Stimulated activated CD8-positive, alpha-beta memory T cell treated with anti-CD3 and anti-CD28 coated beads, Interleukin-7, amount 100 ng/mL, for 48 hours (primary cell): ENCODE data around the gene TCOF1.
"Not testable (repeated sequence)": the region's sequence is repeated elsewhere in the genome, so short reads cannot be mapped to it uniquely, and the experiment has no call there.

Experiments used
- DNase-seq, 2 donors: peaks; one replicate each; pipeline ENCODE4 v3.0.0-alpha.2; 2020; ENCODE audit warnings: low read depth in 1 of 2; ENCODE audit errors: extremely low read depth in 1 of 2

Gene TCOF1

DNA sequence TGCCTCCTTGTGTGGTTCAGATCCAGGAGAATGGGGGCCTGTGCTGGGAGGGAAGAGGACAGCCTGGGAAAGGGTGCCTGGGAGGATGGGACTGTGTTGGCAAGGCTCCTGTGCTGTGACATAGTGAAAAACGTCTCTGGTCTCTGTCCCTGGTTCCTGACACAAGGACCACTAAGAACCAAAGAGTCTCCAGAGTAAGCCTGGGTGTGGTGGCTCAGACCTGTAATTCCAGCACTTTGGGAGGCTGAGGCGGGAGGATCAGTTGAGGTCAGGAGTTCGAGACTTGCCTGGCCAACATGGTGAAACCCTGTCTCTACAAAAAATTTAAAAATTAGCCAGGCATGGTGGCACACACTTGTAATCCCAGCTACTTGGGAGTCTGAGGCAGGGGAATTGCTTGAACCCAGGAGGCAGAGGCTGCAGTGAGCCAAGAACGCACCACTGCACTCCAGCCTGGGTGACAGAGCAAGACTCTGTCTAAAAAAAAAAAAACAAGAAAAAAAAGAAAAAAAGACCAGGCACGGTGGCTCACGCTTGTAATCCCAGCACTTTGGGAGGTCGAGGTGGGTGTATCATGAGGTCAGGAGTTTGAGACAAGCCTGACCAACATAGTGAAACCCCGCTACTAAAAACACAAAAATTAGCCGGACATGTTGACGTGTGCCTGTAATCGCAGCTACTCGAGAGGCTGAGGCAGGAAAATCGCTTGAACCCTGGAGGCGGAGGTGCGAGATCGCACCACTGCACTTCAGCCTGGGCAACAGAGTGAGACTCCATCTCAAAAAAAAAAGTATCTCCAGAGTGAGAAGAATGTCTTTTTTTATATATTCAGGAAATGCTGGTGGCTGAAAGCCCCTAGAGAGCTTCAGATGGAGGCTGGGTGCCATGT is 56.6 kb downstream of the TCOF1 start:
- not testable (repeated sequence) for DNase-seq

- no peak for DNase-seq
Observed at GRCh38 chr5:150419630-150420270, 62.3 kb downstream of the TCOF1 start.

GRCh38 chr5:150422075-150422474 is 64.6 kb downstream of the TCOF1 start:
- DNase-seq, result no peak

GRCh38 chr5:150422758-150423157 is 65.3 kb downstream of the TCOF1 start:
- no peak for DNase-seq

DNA sequence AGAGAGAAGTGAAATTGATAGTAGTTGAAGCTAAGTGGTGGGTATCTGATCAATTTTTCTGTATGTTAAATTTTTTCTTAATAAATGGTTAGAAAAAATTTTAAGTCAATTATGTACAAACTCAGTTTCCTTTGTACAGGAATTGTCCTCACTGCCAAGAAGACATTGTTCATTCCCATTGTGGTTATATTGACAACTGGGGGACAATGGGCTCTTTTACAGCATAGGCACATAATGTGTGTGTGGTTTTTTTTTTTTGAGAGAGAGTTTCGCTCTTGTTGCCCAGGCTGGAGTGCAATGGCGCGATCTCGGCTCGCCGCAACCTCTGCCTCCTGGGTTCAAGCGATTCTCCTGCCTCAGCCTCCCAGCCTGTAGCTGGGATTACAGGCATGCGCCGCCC is 68.7 kb downstream of the TCOF1 start:
- DNase-seq, result not testable (repeated sequence)

DNA sequence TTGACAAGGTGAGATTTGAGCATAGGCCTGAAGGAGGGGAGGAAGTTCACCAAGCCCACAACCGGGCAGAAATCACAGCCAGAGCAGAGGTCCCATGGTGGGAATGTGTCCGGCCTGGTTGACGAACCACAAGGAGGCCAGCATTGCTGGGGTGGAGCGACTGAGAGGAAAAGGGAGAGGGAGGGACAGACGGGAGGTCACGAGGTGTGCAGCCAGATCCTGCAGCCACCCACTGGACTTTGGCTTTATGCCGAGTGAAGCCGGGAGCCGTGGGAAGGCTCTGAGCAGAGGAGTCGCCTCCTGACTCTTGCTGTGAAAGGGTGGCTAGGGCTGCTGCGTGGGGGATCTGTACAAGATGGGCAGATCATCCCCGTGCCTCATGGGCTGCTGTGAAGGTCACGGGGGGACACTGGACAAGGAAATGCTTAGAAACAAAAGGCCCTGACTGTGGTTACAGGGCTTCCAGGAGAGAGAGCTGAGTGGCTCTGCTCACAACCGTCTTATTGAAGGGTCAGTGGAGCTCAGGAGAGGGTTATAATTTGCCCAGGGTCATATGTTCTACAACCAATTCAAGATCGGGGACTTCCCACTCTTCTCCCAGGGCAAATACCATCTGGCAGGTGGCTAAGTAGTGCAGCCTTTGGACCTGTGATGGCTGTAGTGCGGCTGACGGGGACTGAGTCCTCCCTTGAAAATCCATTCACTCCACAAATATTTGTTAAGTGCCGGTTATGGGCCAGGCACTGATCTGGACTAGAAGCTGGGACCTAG is 70.8 kb downstream of the TCOF1 start:
- no peak for DNase-seq

DNA sequence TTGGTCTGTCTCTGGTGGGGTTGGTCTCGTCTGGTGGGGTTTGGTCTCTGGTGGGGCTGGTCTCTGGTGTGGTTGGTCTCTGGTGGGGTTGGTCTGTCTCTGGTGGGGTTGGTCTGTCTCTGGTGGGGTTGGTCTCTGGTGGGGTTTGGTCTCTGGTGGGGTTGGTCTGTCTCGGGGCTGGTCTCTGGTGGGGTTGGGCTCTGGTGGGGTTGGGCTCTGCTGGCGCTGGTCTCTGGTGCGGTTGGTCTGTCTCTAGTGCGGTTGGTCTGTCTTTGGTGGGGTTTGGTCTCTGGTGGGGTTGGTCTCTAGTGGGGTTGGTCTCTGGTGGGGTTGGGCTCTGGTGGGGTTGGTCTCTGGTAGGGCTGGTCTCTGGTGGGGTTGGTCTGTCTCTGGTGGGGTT is 71.5 kb downstream of the TCOF1 start:
- DNase-seq, result no peak

DNA sequence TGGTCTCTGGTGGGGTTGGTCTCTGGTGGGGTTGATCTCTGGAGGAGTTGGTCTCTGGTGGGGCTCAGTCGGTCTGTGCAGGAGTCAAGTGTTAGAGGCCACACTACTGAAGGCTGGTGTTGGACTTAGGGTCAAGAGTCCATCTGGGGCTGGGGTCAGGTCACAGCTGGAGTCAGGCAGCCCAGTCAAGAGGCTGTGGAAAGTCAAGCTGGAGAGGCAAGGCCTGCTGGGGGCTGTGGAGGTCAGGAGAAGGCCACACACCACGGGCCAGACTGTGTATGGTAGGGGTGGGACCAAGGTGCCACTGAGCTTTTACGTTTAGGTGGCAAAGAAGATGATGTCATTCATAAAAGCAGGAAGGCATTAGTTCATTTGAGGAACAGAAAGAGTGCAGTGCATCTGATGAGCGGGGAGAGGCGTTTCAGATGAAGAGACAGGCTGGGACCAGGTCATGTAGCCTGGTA is 71.9 kb downstream of the TCOF1 start:
- no peak for DNase-seq

DNA sequence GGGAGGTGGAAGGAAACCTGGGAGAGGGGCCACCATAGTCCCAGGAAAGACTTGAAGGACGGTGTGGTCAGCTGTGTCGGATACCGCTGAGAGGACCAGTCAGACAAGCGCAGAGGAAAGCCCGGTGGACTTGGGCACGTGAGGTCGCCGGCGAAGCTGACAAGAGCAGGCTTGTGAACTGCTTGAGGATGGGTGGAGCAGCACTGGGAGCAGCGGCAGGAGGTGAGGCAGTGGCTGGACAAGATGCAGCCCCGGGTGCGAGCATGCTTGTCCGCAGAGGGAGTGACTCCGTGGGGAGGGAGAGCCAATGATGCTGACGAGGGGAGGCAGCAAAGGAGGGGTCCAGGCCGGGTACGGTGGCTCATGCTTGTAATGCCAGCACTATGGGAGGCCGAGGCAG is 73.6 kb downstream of the TCOF1 start:
- no peak for DNase-seq

GRCh38 chr5:150431574-150431973 is 74.1 kb downstream of the TCOF1 start:
- DNase-seq, result no peak

GRCh38 chr5:150434464-150434863 is 77.0 kb downstream of the TCOF1 start:
- DNase-seq, result no peak

GRCh38 chr5:150436141-150436680 is 78.7 kb downstream of the TCOF1 start:
- peak; percentile 63 to 86 for DNase-seq

- no peak for DNase-seq
Observed at GRCh38 chr5:150438873-150439546, 81.5 kb downstream of the TCOF1 start.

DNA sequence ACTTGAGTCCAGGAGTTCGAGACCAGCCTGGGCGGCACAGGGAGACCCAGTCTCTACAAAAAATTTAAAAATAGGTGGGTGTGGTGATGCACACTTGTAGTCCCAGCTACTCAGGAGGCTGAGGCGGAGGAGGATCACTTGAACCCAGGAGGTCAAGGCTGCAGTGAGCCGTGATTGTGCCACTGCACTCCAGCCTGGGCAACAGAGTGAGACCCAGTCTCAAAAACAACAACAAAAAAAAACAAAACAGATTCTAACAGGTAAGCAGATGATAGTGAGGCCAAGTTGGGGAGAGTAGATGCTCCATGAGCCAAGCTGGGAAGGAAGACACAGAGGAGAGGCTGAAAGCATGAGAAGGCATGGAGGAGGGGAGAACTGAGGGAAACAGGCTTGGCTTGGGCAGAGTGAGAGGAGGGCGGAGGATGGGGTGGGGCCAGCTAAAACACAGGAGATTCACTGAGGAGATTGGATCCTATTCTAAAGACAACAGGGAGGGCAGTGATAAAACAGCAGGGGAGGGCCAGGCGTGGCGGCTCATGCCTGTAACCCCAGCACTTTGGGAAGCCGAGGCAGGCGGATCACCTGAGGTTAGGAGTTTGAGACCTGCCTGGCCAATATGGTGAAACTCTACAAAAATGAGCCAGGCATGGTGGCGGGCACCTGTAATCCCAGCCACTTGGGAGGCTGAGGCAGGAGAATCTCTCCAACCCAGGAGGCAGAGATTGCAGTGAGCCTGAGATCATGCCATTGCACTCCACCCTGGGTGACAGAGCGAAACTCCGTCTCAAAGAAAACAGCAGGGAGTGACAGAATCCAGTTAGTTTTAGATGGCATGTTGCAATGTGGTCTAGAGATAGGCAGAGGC is 83.7 kb downstream of the TCOF1 start:
- no peak for DNase-seq

- no peak for DNase-seq
Observed at GRCh38 chr5:150441813-150442698, 84.6 kb downstream of the TCOF1 start.

GRCh38 chr5:150442699-150443080 is 85.2 kb downstream of the TCOF1 start:
- DNase-seq, result no peak

DNA sequence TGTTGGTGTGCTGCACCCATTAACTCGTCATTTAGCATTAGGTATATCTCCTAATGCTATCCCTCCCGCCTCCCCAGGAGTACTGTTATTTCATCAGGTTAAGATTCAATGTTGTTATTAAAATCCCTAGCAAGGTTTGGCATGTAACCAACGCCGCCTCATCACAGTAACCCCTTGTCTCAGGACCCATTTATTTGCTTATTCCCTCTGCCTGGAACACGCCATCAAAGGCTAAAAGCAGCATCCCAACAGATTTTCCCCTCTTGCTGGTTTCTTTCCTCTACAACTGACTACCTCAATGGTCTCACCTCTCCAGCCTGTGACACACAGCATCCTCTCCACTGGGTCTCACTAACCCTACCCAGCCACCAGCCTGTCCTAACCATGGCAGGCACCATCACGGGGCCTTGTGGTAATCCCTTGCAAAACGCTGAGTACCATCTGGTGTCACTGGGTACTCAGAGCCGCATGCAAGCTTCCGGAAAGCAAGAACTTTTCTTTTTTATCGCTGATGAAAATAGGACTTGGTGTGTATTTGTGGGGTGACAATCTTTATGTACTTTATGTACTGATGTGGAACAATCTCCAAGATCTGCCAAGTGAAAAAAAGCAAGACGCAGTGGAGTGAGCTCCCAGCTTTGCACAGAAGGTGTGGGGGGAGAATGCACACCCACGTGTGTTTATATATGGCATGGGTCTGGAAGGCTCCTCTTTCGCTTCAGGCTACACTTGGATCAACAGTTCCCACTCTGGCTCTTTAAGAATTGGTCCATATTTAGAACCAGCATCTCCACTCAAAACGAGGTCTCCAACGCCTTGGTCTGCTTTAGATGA is 86.0 kb downstream of the TCOF1 start:
- no peak for DNase-seq

DNA sequence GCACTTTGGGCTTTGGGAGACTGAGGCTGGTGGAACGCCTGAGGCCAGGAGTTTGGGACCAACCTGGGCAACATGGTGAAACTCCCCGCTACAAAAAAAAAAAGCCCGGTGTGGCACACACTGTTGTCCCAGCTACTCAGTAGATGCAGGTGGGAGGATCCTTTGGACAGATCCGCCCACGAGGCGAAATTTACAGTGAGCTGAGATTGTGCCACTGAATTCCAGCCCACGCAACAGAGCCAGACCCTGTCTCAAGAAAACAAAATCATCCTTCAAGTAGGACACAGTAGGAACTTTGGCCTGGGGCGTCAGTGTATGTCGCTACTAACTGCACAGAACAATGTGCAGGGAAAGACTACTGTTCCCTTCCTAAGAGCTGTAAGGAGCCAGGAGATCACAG is 87.3 kb downstream of the TCOF1 start:
- no peak for DNase-seq
